ENCODE measurements around the gene USP21. TPM values are rescaled to one million over a fixed set of nuclear protein-coding genes. Genes with fewer than 3 reads are reported as not detected.

USP21 gene
- total RNA-seq, 2 experiments from 2014 or later = 44.4 to 45.6 TPM

- H3K4me1 Mint-ChIP-seq (ENCODE audit: low read depth) = peaks cover 81% of the 10 kb centered on the region
- ATAC-seq (ENCODE audit: poor library complexity) (no peak), DNase-seq (no peak)
- TF ChIP-seq CTCF (IDR thresholded peaks at IDR 0.05) = no peak
- intact Hi-C loops (cut with DNase I, micrococcal nuclease) = loop anchor here in 1 of 2 experiments (2.0 kb wide), 1 partner anchor 13 kb away; the partner anchor contains the start of gene B4GALT3
- H3K36me3 ChIP-seq (ENCODE audit: insufficient read depth, low read length) = peaks cover 35% of the 10 kb centered on the region
- no peaks in the 10 kb centered on the region for H3K27me3 Mint-ChIP-seq
- H3K27ac Mint-ChIP-seq = peak overlapping the region; percentile 98
- peaks cover 61% of the 10 kb centered on the region for H3K36me3 Mint-ChIP-seq (ENCODE audit: low read depth)
- H3K4me3 Mint-ChIP-seq = peak overlapping the region; percentile 93
- H3K4me1 ChIP-seq (ENCODE audit: insufficient read depth, low read length) = peaks cover 61% of the 10 kb centered on the region
- H3K27ac ChIP-seq (ENCODE audit: low read depth in 1 of 2, low read length in 2 of 2) = no peak overlapping the region
- ChIA-PET CTCF (no interaction called here), POLR2A (interaction anchor here (1.0 to 2.3 kb wide), 2 partner anchors 8 to 95 kb away, joined by 3 to 7 read pairs; no protein-coding TSS in a partner anchor)
- no peaks in the 10 kb centered on the region for H3K27me3 ChIP-seq (ENCODE audit: control insufficient read depth in 1 of 2, insufficient read depth in 2 of 2, low read length in 2 of 2)
- H3K4me3 ChIP-seq (ENCODE audit: low read length) = no peak overlapping the region
- H3K9me3 ChIP-seq (ENCODE audit: control insufficient read depth in 1 of 2, insufficient read depth in 1 of 2, low read length in 2 of 2) = no peaks in the 10 kb centered on the region
- no peaks in the 10 kb centered on the region for H3K9me3 Mint-ChIP-seq
Measured at GRCh38 chr1:161163793-161164192, 4.5 kb downstream of the USP21 start.

- no peaks in the 10 kb centered on the region for H3K9me3 Mint-ChIP-seq
- no peaks in the 10 kb centered on the region for H3K9me3 ChIP-seq (ENCODE audit: control insufficient read depth in 1 of 2, insufficient read depth in 1 of 2, low read length in 2 of 2)
- H3K27me3 Mint-ChIP-seq = no peaks in the 10 kb centered on the region
- H3K27ac ChIP-seq (ENCODE audit: low read depth in 1 of 2, low read length in 2 of 2) = peak overlapping the region; percentile 85 to 86
- H3K4me1 Mint-ChIP-seq (ENCODE audit: low read depth) = peaks cover 71% of the 10 kb centered on the region
- DNase-seq (no peak), ATAC-seq (ENCODE audit: poor library complexity) (no peak)
- intact Hi-C loops (cut with DNase I, micrococcal nuclease) = loop anchor here (5.0 kb wide), 1 partner anchor 33 kb away; the partner anchor contains the start of gene DEDD (in 2 of the 2)
- peak overlapping the region; percentile 95 for H3K4me3 ChIP-seq (ENCODE audit: low read length)
- H3K4me1 ChIP-seq (ENCODE audit: insufficient read depth, low read length) = peaks cover 52% of the 10 kb centered on the region
- peak overlapping the region; percentile 60 for H3K4me3 Mint-ChIP-seq
- H3K27me3 ChIP-seq (ENCODE audit: control insufficient read depth in 1 of 2, insufficient read depth in 2 of 2, low read length in 2 of 2) = no peaks in the 10 kb centered on the region
- H3K27ac Mint-ChIP-seq = peak overlapping the region; percentile 98
- H3K36me3 ChIP-seq (ENCODE audit: insufficient read depth, low read length) = peaks cover 44% of the 10 kb centered on the region
- no peak for TF ChIP-seq CTCF (IDR thresholded peaks at IDR 0.05)
- POLR2A ChIA-PET = interaction anchor here (0.6 to 3.6 kb wide), 23 partner anchors 7 to 914 kb away, joined by 3 to 58 read pairs (median 9); partner anchors contain the start of genes ARHGAP30, B4GALT3, DEDD and F11R
- CTCF ChIA-PET = interaction anchor here (0.9 to 4.3 kb wide), 17 partner anchors 10 to 203 kb away, joined by 3 to 28 read pairs (median 5); partner anchors contain the start of genes B4GALT3, CFAP126, DEDD and NDUFS2
- peaks cover 64% of the 10 kb centered on the region for H3K36me3 Mint-ChIP-seq (ENCODE audit: low read depth)
Measured at GRCh38 chr1:161164901-161165610, 5.8 kb downstream of the USP21 start.

GRCh38 chr1:161165742-161166668 lies 6.7 kb downstream of the USP21 start, which contains the start of gene PPOX:
Gene PPOX (plus strand): TSS chr1:161166426. CDS start chr1:161166848, 422 bp downstream.
- ChIA-PET CTCF (interaction anchor here (0.6 to 4.3 kb wide), 25 partner anchors 9 to 202 kb away, joined by 3 to 28 read pairs (median 5); partner anchors contain the start of genes APOA2, B4GALT3, CFAP126 and DEDD), POLR2A (interaction anchor here (0.6 to 3.6 kb wide), 24 partner anchors 8 to 233 kb away, joined by 3 to 58 read pairs (median 8); partner anchors contain the start of genes ARHGAP30, B4GALT3, DEDD and F11R)
- intact Hi-C loops (cut with DNase I, micrococcal nuclease) = loop anchor here (2.0 to 5.0 kb wide), 2 partner anchors 19 to 34 kb away; partner anchors contain the start of gene DEDD (in 2 of the 2)
- peak; percentile 85 to 97 (median 88) for DNase-seq
- peak within 1 kb of the TSS; percentile 98 for H3K27ac Mint-ChIP-seq
- Histone ChIP-seq H3K27ac (ENCODE audit: low read depth in 1 of 2, low read length in 2 of 2) (peak within 1 kb of the TSS; percentile 85 to 86), H3K36me3 (ENCODE audit: insufficient read depth, low read length) (peaks cover 52% of the 10 kb centered on the region), H3K27me3 (ENCODE audit: control insufficient read depth in 1 of 2, insufficient read depth in 2 of 2, low read length in 2 of 2) (no peaks in the 10 kb centered on the region), H3K4me1 (ENCODE audit: insufficient read depth, low read length) (peaks cover 43% of the 10 kb centered on the region), H3K9me3 (ENCODE audit: control insufficient read depth in 1 of 2, insufficient read depth in 1 of 2, low read length in 2 of 2) (no peaks in the 10 kb centered on the region), H3K4me3 (ENCODE audit: low read length) (peak within 1 kb of the TSS; percentile 95)
- H3K4me1 Mint-ChIP-seq (ENCODE audit: low read depth) = peaks cover 66% of the 10 kb centered on the region
- H3K9me3 Mint-ChIP-seq = no peaks in the 10 kb centered on the region
- TF ChIP-seq CTCF (IDR thresholded peaks at IDR 0.05) = peak; percentile 61
- peaks cover 70% of the 10 kb centered on the region for H3K36me3 Mint-ChIP-seq (ENCODE audit: low read depth)
- ATAC-seq (ENCODE audit: poor library complexity) = peak; percentile 90
- peak within 1 kb of the TSS; percentile 93 for H3K4me3 Mint-ChIP-seq
- H3K27me3 Mint-ChIP-seq = no peaks in the 10 kb centered on the region

Data from CD4-positive, alpha-beta T cell (primary cell).